Panc1 (cell line): Measurements from ENCODE around the gene FAM89A. TPM values are rescaled to one million over a fixed set of nuclear protein-coding genes. Genes with fewer than 3 reads are reported as not detected.

ENCODE experiments used
- ATAC-seq: fragments of 200-7000 bp; cut with Tn5 transposase; 2 replicates; pipeline ENCODE4 v1.9.1; 2020; ENCODE audit warnings: mild to moderate bottlenecking, moderate library complexity
- BruUV-seq: library from RNA; stranded (reverse); fragments of 400-500 nt; replicated peaks from 2 replicates; lab custom pipeline; 2021; lab: Mats Ljungman, UMichigan
- CTCF ChIA-PET: fragments of 300-600 bp; sonication (Branson Sonifier 250); formaldehyde crosslinking; loops from one replicate; lab custom pipeline; 2022; ENCODE audit warnings: antibody characterized with exemption; lab: Charles Lee
- POLR2A ChIA-PET: fragments of 300-600 bp; sonication (Branson Sonifier 250); formaldehyde crosslinking; loops from one replicate; lab custom pipeline; 2022; ENCODE audit warnings: antibody characterized with exemption; lab: Charles Lee
- DNase-seq: peaks from one replicate; pipeline ENCODE4 v3.0.0-alpha.2; 2010; ENCODE audit warnings: low read depth, low spot score
- H3K27ac ChIP-seq: 2 replicates; pipeline ENCODE4 v1.5.1; 2011; ENCODE audit warnings: mild to moderate bottlenecking, low read length, inconsistent platforms
- H3K27me3 ChIP-seq: fragments of 200-500 bp; sonication (Bioruptor generic); 2 replicates; pipeline ENCODE4 v1.6.0; 2014; ENCODE audit warnings: low read length, inconsistent platforms; ENCODE audit not compliant: control insufficient read depth, insufficient read depth
- H3K36me3 ChIP-seq: fragments of 200-500 bp; sonication (Bioruptor generic); 2 replicates; pipeline ENCODE4 v1.5.1; 2014; ENCODE audit warnings: inconsistent platforms, mild to moderate bottlenecking, low read length, moderate library complexity; ENCODE audit not compliant: control insufficient read depth, insufficient read depth
- H3K4me1 ChIP-seq: 2 replicates; pipeline ENCODE4 v1.5.1; 2011; ENCODE audit warnings: inconsistent platforms, mild to moderate bottlenecking, low read length, moderate library complexity; ENCODE audit not compliant: control insufficient read depth, insufficient read depth
- H3K4me3 ChIP-seq, 2 experiments: 2 replicates each; pipeline ENCODE4 v1.5.1; 2011 to 2012; ENCODE audit warnings: low read depth in 2 of 2, low read length in 2 of 2, mild to moderate bottlenecking in 2 of 2, inconsistent platforms in 1 of 2, moderate library complexity in 1 of 2
- H3K9me3 ChIP-seq: fragments of 200-500 bp; sonication (Bioruptor generic); 2 replicates; pipeline ENCODE4 v1.5.1; 2014; ENCODE audit warnings: low read depth, mild to moderate bottlenecking, inconsistent platforms, low read length, moderate library complexity; ENCODE audit not compliant: control insufficient read depth, insufficient read depth
- CTCF ChIP-seq: fragments of 450-650 bp; IDR thresholded peaks from 2 replicates; pipeline ENCODE4 v1.5.1; 2017; ENCODE audit warnings: mild to moderate bottlenecking
- POLR2AphosphoS5 ChIP-seq: IDR thresholded peaks from 2 replicates; pipeline ENCODE4 v1.6.1; 2012; ENCODE audit warnings: mild to moderate bottlenecking, low read depth, low read length, moderate library complexity
- REST ChIP-seq, 2 experiments: IDR thresholded peaks; 2 replicates each; pipeline ENCODE4 v1.6.1; 2011 to 2012; ENCODE audit warnings: low read depth in 2 of 2, control low read depth in 1 of 2, low read length in 1 of 2, mild to moderate bottlenecking in 1 of 2, moderate library complexity in 1 of 2; ENCODE audit not compliant: insufficient read depth in 1 of 2
- SIN3A ChIP-seq: IDR thresholded peaks from 2 replicates; pipeline ENCODE4 v1.6.1; 2012; ENCODE audit warnings: low read depth, mild to moderate bottlenecking, low read length, moderate library complexity, borderline replicate concordance; ENCODE audit not compliant: insufficient read depth
- TCF7L2 ChIP-seq: IDR thresholded peaks from 2 replicates; pipeline ENCODE4 v1.6.1; 2011; ENCODE audit warnings: mild to moderate bottlenecking, low read depth, low read length, inconsistent platforms
- in situ Hi-C: cut with HindIII; loops from 2 replicates; pipeline ENCODE4 v1.10.0; 2016; ENCODE audit warnings: low sequenced_read_pairs, low pct_unique_long_range_greater_than_20kb
- intact Hi-C: fragments of 100-400 bp; cut with micrococcal nuclease; formaldehyde crosslinking; loops from one replicate; pipeline ENCODE4 v1.10.0; 2022; ENCODE audit not compliant: unreplicated experiment
- total RNA-seq: library from RNA; stranded (reverse); gene quantifications from one replicate; pipeline ENCODE4 v1.2.1, GENCODE V29; 2021; ENCODE audit not compliant: unreplicated experiment

Gene FAM89A
- total RNA-seq, 1 experiment from 2014 or later = 2.2 TPM

- no TSS peak for BruUV-seq
- H3K27me3 ChIP-seq = no peaks in the 10 kb centered on the region
- peaks cover 13% of the 10 kb centered on the region; the same call in 1 of the 2 replicates for H3K36me3 ChIP-seq
- in situ Hi-C loops (no loop called here), intact Hi-C loops (no loop called here)
- no peak for ATAC-seq
- ChIA-PET POLR2A (no interaction called here), CTCF (no interaction called here)
- no peak for DNase-seq
- H3K4me3 ChIP-seq = no peak overlapping the region
- H3K27ac ChIP-seq = no peak overlapping the region
- H3K4me1 ChIP-seq = no peaks in the 10 kb centered on the region
- TF ChIP-seq POLR2AphosphoS5 (no peak), REST (IDR thresholded peaks at IDR 0.05; ENCODE audit: insufficient read depth in 1 of 2, low read depth in 2 of 2, low read length in 1 of 2) (no peak)
- no peaks in the 10 kb centered on the region for H3K9me3 ChIP-seq
Measured at GRCh38 chr1:230994860-230995259, 45.2 kb downstream of the FAM89A start.

GRCh38 chr1:230992100-230992774 is 47.8 kb downstream of the FAM89A start:
- ATAC-seq (no peak), DNase-seq (no peak)
- TF ChIP-seq REST (IDR thresholded peaks at IDR 0.05; ENCODE audit: insufficient read depth in 1 of 2, low read depth in 2 of 2, low read length in 1 of 2) (no peak), CTCF (no peak), POLR2AphosphoS5 (no peak), SIN3A (no peak), TCF7L2 (no peak)
- in situ Hi-C loops = no loop called here
- ChIA-PET POLR2A (no interaction called here), CTCF (no interaction called here)
- Histone ChIP-seq H3K27ac (no peak overlapping the region), H3K27me3 (no peaks in the 10 kb centered on the region), H3K4me1 (no peaks in the 10 kb centered on the region), H3K9me3 (no peaks in the 10 kb centered on the region), H3K36me3 (peaks cover 19% of the 10 kb centered on the region; the same call in 1 of the 2 replicates), H3K4me3 (no peak overlapping the region)
- no TSS peak for BruUV-seq
- intact Hi-C loops = no loop called here
